Thyroid gland (tissue), 4 donors: Measurements from ENCODE around the gene WDFY1.

Experiments
- POLR2A ChIP-seq, 2 donors: fragments of 450-650 bp; IDR thresholded peaks; one replicate each; pipeline ENCODE4 v1.6.1; 2017; ENCODE audit warnings: antibody characterized with exemption in 2 of 2, mild to moderate bottlenecking in 2 of 2, moderate library complexity in 1 of 2
- TF ChIP-seq, protein P1 (sequence below), 6 experiments: fragments of 200-600 bp in 3 of 6; fragments of 450-650 bp in 3 of 6; sonication (generic) in 3 of 6; IDR thresholded peaks; one replicate each; pipeline ENCODE4 v1.5.1; 2016 to 2019; ENCODE audit warnings: antibody characterized with exemption in 6 of 6, mild to moderate bottlenecking in 2 of 6, inconsistent platforms in 1 of 6, moderate library complexity in 1 of 6

DNA sequence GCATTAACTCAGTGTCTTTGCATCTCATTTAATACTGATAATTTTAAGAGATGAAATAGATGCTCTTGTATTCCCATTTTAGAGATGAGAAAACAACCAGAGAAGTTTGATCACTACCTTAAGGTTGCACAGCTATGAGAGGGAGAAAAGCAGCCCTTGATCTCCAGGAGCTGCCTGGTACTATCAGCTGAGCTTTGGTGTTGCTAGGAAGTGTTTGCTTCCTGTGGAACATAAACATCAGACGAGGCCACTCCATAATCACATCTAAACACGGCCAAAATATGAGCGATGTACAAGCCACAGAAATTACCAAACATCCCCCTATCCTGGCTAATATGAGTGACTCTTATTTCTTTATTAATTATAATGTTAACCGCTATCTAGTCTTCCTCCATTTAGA, 620 bp upstream of the WDFY1 start:
- TF ChIP-seq, protein P1, sequence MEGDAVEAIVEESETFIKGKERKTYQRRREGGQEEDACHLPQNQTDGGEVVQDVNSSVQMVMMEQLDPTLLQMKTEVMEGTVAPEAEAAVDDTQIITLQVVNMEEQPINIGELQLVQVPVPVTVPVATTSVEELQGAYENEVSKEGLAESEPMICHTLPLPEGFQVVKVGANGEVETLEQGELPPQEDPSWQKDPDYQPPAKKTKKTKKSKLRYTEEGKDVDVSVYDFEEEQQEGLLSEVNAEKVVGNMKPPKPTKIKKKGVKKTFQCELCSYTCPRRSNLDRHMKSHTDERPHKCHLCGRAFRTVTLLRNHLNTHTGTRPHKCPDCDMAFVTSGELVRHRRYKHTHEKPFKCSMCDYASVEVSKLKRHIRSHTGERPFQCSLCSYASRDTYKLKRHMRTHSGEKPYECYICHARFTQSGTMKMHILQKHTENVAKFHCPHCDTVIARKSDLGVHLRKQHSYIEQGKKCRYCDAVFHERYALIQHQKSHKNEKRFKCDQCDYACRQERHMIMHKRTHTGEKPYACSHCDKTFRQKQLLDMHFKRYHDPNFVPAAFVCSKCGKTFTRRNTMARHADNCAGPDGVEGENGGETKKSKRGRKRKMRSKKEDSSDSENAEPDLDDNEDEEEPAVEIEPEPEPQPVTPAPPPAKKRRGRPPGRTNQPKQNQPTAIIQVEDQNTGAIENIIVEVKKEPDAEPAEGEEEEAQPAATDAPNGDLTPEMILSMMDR (IDR thresholded peaks at IDR 0.05) = no peak
- TF ChIP-seq POLR2A (IDR thresholded peaks at IDR 0.05) = no peak
